HG02884 (cell line): ENCODE data around the gene MYO5C.
A peak's percentile ranks its signal among the peaks of the same experiment; 100 is the strongest.

Experiments
- ATAC-seq: cut with Tn5 transposase; IDR thresholded peaks from one replicate; pipeline ENCODE4 v1.9.1; 2021; ENCODE audit warnings: mild to moderate bottlenecking, moderate library complexity; ENCODE audit not compliant: unreplicated experiment

The MYO5C gene

GRCh38 chr15:52214553-52214952 lies 81.1 kb downstream of the MYO5C start:
- no peak for ATAC-seq

- no peak for ATAC-seq
Measured at GRCh38 chr15:52213206-52213605, 82.4 kb downstream of the MYO5C start.

- no peak for ATAC-seq
Measured at GRCh38 chr15:52208306-52208946, 87.2 kb downstream of the MYO5C start.

DNA sequence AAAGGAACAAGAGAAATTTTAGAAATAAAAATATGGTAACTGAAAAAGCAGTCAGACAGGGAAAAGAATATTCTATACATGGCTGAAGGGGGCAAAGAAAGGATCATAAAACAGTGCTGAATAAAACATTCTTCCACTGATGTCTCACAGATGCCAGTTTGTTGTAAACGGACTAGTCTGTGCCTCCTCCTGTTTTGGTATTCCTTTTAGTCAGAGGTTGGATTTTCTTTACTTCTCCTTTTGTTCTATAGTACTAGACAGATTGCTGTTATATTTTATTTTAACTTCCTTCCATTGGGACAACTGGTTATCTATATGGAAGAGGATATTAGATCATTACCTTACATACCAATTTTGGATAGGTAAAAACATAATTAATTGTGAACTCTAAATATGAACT lies 88.4 kb downstream of the MYO5C start:
- no peak for ATAC-seq

DNA sequence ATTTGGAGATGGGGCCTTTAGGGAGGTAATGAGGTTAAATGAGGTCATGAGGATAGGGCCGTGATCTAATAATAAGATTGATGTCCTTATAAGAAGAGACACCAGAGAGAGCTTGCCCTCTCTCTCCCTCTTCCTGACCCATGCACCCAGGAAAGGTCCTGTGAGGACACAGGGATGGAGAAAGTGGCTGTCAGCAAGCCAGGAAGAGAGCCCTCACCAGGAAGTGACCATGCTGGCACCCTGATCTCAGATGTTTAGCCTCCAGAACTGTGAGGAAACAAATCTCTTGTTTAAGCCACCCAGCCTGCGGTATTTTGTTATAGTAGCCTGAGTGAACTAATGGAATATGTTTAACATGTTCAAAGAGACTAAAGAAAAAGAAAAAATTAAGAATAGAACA lies 89.2 kb downstream of the MYO5C start:
- no peak for ATAC-seq

DNA sequence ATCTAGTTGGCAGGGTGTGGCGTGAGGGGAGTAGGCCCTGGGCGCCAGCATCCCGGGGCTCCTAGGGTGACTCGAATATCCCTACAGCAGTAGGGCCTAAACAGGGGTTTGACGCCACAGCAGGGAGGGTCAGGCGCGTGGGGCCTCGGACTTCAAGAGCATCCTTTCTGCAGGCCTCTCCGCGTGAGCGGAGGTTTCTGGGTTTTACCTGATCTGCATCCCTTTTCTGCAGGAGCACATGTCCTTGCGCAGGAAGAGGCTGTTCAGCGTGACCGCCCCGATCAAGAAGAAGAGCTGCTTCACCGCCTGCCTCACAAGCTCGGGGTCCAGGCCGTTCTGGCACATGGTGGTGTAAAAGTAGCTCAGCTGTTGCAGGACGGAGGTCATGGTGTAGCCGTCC lies 90.9 kb downstream of the MYO5C start:
- ATAC-seq = no peak

DNA sequence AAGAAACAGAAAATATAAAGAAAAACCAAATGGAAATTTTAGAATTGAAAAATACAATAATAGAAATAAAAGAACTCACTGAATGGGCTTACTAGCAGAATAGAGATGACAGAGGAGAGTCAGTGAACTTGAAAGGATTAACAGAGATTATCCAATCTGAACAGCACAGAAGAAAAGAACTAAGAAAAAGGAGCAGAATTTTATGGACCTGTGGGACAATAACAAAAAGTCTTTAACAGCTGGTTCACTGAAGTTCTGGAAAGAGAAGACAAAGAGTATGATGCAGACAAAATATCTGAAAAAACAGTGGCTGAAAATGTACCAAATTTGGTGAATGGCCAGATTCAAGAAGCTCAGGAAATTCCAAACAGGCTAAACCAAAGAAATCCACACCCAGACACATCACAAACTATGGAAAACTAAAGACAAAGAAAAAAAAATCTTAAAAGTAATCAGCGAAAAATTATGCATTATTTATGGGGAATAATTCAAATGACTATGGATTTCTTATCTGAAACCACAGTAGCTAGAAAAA lies 94.7 kb downstream of the MYO5C start:
- no peak for ATAC-seq

- no peak for ATAC-seq
Measured at GRCh38 chr15:52199271-52199670, 96.3 kb downstream of the MYO5C start.

GRCh38 chr15:52196891-52197290 lies 98.7 kb downstream of the MYO5C start:
- no peak for ATAC-seq

DNA sequence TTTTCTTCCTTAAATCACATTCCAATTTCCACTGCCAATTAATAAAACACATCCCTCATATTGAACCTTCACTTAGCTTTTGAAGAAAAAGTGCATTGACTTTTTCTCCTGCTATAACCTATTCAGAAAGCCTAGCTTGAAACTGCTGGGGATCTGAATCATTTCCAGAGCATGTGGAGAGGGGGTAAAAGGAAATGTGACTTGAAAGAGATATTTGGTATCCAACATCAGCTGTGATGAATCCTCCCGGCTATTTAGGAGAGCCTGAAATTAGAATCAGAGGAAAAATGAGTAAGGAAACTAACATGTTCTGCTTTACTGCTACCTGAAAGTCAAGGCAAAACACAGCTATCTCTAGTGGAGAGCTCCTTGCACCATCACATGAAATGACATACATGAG lies 101.8 kb downstream of the MYO5C start:
- no peak for ATAC-seq

GRCh38 chr15:52193321-52193720 lies 102.3 kb downstream of the MYO5C start:
- ATAC-seq = no peak

GRCh38 chr15:52191207-52191606 lies 104.4 kb downstream of the MYO5C start, which contains the start of gene GNB5:
Gene GNB5, minus strand, starts transcription at chr15:52191392. Its CDS starts 6,716 bp downstream, at chr15:52184676.
- ATAC-seq = no peak

DNA sequence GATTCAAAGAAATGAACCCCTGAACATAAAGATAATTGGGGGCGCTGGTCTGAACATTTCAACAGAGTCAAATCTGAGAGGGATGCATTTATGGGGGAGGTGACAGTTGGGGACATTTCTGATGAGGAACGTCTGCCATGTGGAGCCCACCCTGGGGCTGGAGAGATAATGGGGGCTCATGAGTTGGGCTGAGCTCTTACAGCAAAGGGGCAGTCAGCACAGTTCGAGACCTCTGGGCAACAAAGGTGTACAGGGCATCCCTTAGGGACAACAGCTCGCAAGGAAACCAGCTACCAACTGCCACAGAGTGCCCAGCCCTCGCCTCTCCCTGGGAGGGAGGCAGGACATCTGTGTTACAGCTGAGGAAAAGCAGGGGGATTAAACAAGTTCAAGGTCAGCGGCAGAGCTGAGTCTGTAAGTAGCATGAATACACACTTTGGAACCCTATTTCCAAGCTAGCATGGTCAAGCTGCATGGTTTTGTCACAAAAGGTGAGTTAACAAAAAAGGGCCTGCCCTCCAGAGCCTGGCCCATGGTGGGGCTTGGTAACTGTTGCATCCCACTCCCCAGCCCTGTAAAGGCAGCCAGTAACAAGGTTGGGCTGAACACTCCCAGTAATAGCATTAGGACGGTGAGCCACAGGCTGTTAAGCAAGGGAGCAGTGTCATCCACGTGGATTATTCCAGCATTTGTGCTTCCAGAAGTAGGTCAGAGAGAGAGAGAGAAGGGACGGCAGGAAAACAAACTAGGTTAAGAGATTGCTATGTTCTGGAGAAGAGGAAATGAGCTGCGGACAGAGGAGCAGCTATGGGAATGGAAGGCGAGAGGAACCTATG lies 108.7 kb downstream of the MYO5C start:
- ATAC-seq = no peak

DNA sequence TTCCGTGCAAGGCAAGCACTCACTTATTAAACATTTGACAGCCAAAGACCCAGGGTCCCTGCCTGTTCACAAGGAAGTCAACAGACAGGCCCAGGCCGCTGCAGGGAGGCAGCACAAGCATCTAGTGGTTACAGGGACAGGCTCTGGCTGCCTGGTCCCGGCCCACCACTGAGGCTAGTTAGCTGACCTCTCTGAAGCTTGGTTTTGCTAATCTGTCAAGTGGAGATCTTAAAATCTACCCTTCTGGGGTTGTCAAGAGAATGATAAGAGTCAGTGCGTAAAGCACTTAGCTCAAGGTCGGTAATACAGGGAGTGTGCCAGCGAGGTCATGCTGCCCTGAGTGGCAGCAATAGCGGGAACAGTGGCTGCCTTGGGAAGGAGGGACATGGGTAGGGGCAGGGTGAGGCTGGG lies 110.4 kb downstream of the MYO5C start:
- no peak for ATAC-seq

- ATAC-seq = no peak
Measured at GRCh38 chr15:52184721-52185120, 110.9 kb downstream of the MYO5C start.

DNA sequence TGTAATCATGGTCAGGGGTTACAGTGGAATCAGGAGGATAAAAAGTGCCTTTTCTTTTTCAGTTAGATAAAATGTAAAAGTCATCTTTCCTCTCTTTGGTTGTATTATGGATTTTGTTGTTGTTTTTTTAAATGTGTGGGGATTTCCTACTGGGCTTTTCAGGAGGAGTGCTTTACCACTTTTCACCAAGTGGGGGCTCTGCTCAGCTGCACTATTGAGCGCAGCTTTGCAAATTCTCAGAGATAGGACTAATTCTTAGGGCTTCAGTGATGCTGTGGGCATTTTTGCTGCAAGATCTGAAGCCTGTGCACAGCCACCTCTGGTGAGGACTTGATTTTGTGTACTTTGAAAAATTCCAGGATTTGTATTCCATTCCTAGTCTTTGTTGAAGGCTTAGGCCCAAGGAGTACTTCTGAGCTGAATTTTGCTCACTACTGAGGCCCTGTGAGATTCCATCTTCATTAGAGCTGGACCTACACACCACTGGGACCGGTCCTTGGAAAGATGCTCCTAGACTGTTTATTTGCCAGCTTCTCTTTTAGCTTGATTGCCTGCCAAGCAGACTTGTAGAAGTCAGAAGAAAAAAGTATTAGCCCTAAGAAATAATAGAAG lies 111.9 kb downstream of the MYO5C start:
- ATAC-seq = no peak

DNA sequence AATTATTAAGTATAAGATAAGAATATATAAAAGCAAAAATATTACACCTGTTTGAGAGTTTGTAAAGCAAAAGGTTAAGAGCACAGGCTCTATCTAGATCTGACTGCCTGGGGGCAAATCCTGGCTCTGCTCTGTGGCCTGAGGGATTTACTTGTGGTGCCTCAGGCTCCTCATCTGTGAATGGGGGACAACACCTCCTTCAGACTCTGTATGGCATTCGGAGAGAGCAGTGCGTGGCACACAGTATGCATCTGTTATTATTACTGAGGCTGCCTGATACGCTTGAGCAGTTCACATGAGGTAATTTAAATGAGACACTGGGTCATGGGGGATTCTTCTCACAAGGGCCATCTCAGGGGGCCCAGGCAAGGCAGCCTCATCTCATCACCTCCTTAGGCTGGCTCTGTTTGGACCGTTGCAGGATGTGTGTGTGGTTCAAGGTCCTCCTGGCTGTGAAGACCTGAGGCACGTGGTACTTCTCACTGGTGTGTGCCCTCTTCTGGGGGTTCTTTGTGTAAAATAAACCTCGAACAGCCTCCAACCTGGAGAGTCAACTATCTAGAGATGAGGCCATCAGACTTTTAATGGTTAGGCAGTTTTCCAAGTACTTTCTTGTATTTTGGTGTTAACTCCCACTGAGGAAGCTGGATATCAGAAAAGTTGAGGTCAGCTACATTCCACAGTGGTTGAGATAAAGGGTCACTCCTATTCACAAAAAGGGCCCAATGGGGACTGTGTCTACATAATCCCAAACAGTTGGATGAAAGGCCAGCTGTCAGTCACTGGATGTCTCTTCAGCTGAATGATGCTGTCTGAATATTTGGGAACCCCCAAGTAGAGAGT lies 113.4 kb downstream of the MYO5C start:
- ATAC-seq = no peak

GRCh38 chr15:52180851-52181450 lies 114.7 kb downstream of the MYO5C start:
- no peak for ATAC-seq

DNA sequence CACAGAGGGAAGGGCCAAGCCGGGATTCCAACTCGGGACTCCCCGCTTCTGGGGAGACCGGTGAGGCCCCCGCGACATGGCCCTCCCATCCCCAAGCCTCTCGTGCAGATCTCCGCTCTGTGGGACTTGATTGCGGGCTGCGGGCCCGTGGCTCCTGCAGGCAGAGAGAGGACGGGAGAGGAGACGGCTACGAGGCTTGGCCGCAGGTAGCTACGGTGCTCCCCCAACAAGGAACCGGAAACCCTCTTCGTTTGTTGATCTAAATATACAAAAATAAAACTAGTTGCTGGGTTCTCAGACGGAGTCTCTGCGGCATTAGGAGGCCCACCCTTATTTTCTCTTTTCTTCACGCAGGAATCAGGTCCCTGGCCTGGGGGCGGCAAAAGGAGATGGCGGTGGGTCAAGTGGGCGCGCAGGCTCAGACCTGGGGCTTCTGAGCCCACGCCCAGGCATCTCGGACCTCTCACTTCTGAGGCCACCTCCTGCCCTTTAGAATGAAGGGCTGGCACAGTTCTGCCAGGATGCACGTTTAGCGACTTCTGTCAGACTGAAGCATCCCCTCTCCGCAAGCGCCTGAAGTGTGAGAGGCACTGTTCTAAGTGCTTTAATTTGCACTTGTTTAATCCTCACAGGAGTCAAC lies 115.3 kb downstream of the MYO5C start:
- ATAC-seq = peak; percentile 25
